ENCODE results near the gene UMODL1. TPM values are rescaled to one million over a fixed set of nuclear protein-coding genes. Genes with fewer than 3 reads are reported as not detected.

Gene UMODL1, protein sequence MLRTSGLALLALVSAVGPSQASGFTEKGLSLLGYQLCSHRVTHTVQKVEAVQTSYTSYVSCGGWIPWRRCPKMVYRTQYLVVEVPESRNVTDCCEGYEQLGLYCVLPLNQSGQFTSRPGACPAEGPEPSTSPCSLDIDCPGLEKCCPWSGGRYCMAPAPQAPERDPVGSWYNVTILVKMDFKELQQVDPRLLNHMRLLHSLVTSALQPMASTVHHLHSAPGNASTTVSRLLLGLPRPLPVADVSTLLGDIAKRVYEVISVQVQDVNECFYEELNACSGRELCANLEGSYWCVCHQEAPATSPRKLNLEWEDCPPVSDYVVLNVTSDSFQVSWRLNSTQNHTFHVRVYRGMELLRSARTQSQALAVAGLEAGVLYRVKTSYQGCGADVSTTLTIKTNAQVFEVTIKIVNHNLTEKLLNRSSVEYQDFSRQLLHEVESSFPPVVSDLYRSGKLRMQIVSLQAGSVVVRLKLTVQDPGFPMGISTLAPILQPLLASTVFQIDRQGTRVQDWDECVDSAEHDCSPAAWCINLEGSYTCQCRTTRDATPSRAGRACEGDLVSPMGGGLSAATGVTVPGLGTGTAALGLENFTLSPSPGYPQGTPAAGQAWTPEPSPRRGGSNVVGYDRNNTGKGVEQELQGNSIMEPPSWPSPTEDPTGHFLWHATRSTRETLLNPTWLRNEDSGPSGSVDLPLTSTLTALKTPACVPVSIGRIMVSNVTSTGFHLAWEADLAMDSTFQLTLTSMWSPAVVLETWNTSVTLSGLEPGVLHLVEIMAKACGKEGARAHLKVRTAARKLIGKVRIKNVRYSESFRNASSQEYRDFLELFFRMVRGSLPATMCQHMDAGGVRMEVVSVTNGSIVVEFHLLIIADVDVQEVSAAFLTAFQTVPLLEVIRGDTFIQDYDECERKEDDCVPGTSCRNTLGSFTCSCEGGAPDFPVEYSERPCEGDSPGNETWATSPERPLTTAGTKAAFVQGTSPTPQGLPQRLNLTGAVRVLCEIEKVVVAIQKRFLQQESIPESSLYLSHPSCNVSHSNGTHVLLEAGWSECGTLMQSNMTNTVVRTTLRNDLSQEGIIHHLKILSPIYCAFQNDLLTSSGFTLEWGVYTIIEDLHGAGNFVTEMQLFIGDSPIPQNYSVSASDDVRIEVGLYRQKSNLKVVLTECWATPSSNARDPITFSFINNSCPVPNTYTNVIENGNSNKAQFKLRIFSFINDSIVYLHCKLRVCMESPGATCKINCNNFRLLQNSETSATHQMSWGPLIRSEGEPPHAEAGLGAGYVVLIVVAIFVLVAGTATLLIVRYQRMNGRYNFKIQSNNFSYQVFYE
- total RNA-seq (2021): not detected in 2 replicates
- long read RNA-seq: 0 reads

DNA sequence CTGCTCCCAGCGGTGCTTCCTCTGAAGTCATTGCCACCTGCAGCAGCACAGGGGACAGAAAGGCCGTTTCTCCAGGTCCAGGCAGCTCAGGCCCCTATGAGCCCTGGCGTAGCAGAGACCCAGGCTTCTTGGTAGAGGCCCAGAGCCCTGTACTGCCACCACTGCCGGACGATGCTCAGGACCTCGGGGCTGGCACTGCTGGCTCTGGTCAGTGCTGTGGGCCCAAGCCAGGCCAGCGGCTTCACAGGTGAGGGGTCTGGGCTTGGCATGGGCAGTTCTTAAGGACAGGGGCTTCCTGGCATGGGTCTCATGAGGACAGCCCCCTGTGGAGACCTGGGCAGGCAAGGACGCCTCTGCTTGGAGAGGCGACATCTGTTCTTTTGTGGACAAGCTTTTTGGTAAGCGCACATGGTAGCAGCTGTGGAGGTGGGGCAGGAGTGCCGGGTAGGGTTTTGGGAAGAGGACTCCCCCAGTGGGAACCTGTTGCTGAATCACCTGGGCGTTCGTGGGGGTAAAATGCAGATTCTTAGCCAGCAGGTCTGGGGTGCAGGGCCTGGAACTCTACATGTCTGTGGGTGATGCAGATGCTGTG is at the start of gene UMODL1:
TSS of gene UMODL1 (plus strand) at position 172 of the 592 bp plus-strand sequence. CDS start at position 172, 0 bp downstream.
- Histone ChIP-seq H3K23me2 (ENCODE audit: insufficient read length, low read depth, low read length, poor library complexity, severe bottlenecking) (no peaks in the 10 kb centered on the region), H2BK12ac (ENCODE audit: insufficient read length, low read depth, low read length) (no peak within 1 kb of the TSS), H3K4ac (ENCODE audit: low read depth, low read length) (no peak within 1 kb of the TSS), H2AK5ac (ENCODE audit: insufficient read length, low read length) (no peak within 1 kb of the TSS), H2AFZ (ENCODE audit: low read length) (no peak within 1 kb of the TSS), H3K27ac (ENCODE audit: insufficient read length, low read depth, low read length) (no peak within 1 kb of the TSS), H3T11ph (ENCODE audit: low read length) (no peak within 1 kb of the TSS), H3K23ac (ENCODE audit: insufficient read length, low read depth, low read length) (no peak within 1 kb of the TSS), H3K9ac (ENCODE audit: extremely low read depth, insufficient read length, low read length) (no peak within 1 kb of the TSS), H3K9me3 (ENCODE audit: control insufficient read depth, low read depth, low read length) (no peaks in the 10 kb centered on the region), H3K18ac (ENCODE audit: insufficient read length, low read depth, low read length) (no peak within 1 kb of the TSS), H2BK5ac (ENCODE audit: insufficient read length, low read length) (no peak within 1 kb of the TSS), H3K56ac (ENCODE audit: insufficient read length, low read depth, low read length) (no peak within 1 kb of the TSS), H2BK15ac (ENCODE audit: low read depth, low read length) (no peak within 1 kb of the TSS), H2BK20ac (ENCODE audit: low read depth, low read length, poor library complexity, severe bottlenecking) (no peak within 1 kb of the TSS), H3K79me2 (ENCODE audit: insufficient read depth, low read length) (no peaks in the 10 kb centered on the region), H3K27me3 (ENCODE audit: insufficient read depth, low read length) (no peaks in the 10 kb centered on the region), H2BK120ac (ENCODE audit: low read depth, low read length, poor library complexity, severe bottlenecking) (no peak within 1 kb of the TSS), H4K20me1 (ENCODE audit: control insufficient read depth, insufficient read depth, insufficient read length) (no peaks in the 10 kb centered on the region), H3K4me1 (ENCODE audit: insufficient read depth, low read length) (no peaks in the 10 kb centered on the region), H3K14ac (ENCODE audit: insufficient read depth, low read length) (no peak within 1 kb of the TSS), H3K4me2 (ENCODE audit: insufficient read depth, insufficient read length, low read length) (no peak within 1 kb of the TSS), H3K79me1 (ENCODE audit: insufficient read depth, low read depth, low read length, poor library complexity, severe bottlenecking) (no peaks in the 10 kb centered on the region), H4K5ac (ENCODE audit: insufficient read length, low read depth, low read length) (no peak within 1 kb of the TSS), H4K8ac (replicated peaks; ENCODE audit: insufficient read length, low read depth, low read length) (no peak within 1 kb of the TSS), H4K91ac (ENCODE audit: insufficient read length, low read depth, low read length) (no peak within 1 kb of the TSS)
- Mint-ChIP-seq H3K27me3 (ENCODE audit: low read depth) (peaks cover 11% of the 10 kb centered on the region), H3K9me3 (no peaks in the 10 kb centered on the region), H3K4me1 (peaks cover 5 to 7% of the 10 kb centered on the region in 2 experiments), H3K36me3 (ENCODE audit: insufficient read depth in 1 of 3, low read depth in 3 of 3) (no peaks in the 10 kb centered on the region), H3K4me3 (no peak within 1 kb of the TSS; a peak in 1 of 5 replicates), H3K27ac (no peak within 1 kb of the TSS; a peak in 1 of 7 replicates)
- no peak for DNase-seq
- TF ChIP-seq, protein P1, sequence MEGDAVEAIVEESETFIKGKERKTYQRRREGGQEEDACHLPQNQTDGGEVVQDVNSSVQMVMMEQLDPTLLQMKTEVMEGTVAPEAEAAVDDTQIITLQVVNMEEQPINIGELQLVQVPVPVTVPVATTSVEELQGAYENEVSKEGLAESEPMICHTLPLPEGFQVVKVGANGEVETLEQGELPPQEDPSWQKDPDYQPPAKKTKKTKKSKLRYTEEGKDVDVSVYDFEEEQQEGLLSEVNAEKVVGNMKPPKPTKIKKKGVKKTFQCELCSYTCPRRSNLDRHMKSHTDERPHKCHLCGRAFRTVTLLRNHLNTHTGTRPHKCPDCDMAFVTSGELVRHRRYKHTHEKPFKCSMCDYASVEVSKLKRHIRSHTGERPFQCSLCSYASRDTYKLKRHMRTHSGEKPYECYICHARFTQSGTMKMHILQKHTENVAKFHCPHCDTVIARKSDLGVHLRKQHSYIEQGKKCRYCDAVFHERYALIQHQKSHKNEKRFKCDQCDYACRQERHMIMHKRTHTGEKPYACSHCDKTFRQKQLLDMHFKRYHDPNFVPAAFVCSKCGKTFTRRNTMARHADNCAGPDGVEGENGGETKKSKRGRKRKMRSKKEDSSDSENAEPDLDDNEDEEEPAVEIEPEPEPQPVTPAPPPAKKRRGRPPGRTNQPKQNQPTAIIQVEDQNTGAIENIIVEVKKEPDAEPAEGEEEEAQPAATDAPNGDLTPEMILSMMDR (conservative IDR thresholded peaks at IDR 0.05): no peak
- no CpG with 5 or more reads among the region's 13 CpGs for WGBS (ENCODE audit: extremely low coverage, insufficient read length, low lambda C conversion rate)
